ENCODE results near the gene CACTIN. TPM values are rescaled to one million over a fixed set of nuclear protein-coding genes. Genes with fewer than 3 reads are reported as not detected.
A peak's percentile ranks its signal among the peaks of the same experiment; 100 is the strongest.

CACTIN gene
- total and polyA plus RNA-seq, 8 donors: 6.8 to 27.2 (median 12.9) TPM

GRCh38 chr19:3577723-3578344 is 48.8 kb downstream of the CACTIN start:
- no peak for TF ChIP-seq CTCF (IDR thresholded peaks at IDR 0.05)

GRCh38 chr19:3576696-3577443 is 49.7 kb downstream of the CACTIN start:
- Histone ChIP-seq H3K4me1 (no peaks in the 10 kb centered on the region), H3K27me3 (no peaks in the 10 kb centered on the region), H3K9me3 (no peaks in the 10 kb centered on the region), H3K4me3 (peak overlapping the region in 1 of 4 donors; percentile 39), H3K36me3 (no peaks in the 10 kb centered on the region), H3K27ac (no peak overlapping the region)
- TF ChIP-seq CTCF (IDR thresholded peaks at IDR 0.05): no peak
- FAIRE-seq (no peak), DNase-seq (peak in 3 of 6 donors; percentile 35 to 75 (median 73)), ATAC-seq (peak in 3 of 4 donors; percentile 1 to 3 (median 1))
- intact Hi-C loops (cut with DNase I): no loop called here
- WGBS, 2 donors: 66 to 85% methylated on average over 58 to 72 of the region's 78 CpGs

More at GRCh38 chr19:3577723-3578344, 48.8 kb downstream of the CACTIN start:
- no peak overlapping the region for H3K27ac ChIP-seq
- H3K4me3 ChIP-seq: no peak overlapping the region
- ATAC-seq (no peak), FAIRE-seq (no peak), DNase-seq (peak in 2 of 6 donors; percentile 20 to 79)
- WGBS, 2 donors: 82 to 90% methylated on average over 46 to 60 of the region's 60 CpGs
- no peaks in the 10 kb centered on the region for H3K27me3 ChIP-seq
- intact Hi-C loops (cut with DNase I): no loop called here
- H3K4me1 ChIP-seq: no peaks in the 10 kb centered on the region
- H3K9me3 ChIP-seq: no peaks in the 10 kb centered on the region
- H3K36me3 ChIP-seq: no peaks in the 10 kb centered on the region

GRCh38 chr19:3575949-3576673 is 50.5 kb downstream of the CACTIN start:
- H3K4me1 ChIP-seq: no peaks in the 10 kb centered on the region
- H3K27me3 ChIP-seq: no peaks in the 10 kb centered on the region
- no peak for TF ChIP-seq CTCF (IDR thresholded peaks at IDR 0.05)
- peak overlapping the region in 1 of 4 donors; percentile 39 for H3K4me3 ChIP-seq
- no peak overlapping the region for H3K27ac ChIP-seq
- intact Hi-C loops (cut with DNase I): no loop called here
- no peak for ATAC-seq
- H3K9me3 ChIP-seq: no peaks in the 10 kb centered on the region
- H3K36me3 ChIP-seq: no peaks in the 10 kb centered on the region
- FAIRE-seq: no peak
- DNase-seq: peak in 2 of 6 donors; percentile 18 to 70
- 86 to 94% methylated on average over 26 to 29 of the region's 29 CpGs for WGBS, 2 donors

GRCh38 chr19:3575260-3575741 is 51.3 kb downstream of the CACTIN start:
- 88 to 90% methylated on average over 19 of the region's 19 CpGs for WGBS, 2 donors
- no peak for FAIRE-seq
- peak in 2 of 6 donors; percentile 12 to 50 for DNase-seq

More at GRCh38 chr19:3575260-3575741, 51.3 kb downstream of the CACTIN start:
- intact Hi-C loops (cut with DNase I): no loop called here
- no peak for TF ChIP-seq CTCF (IDR thresholded peaks at IDR 0.05)
- no peak for ATAC-seq
- Histone ChIP-seq H3K9me3 (no peaks in the 10 kb centered on the region), H3K4me3 (no peak overlapping the region), H3K36me3 (no peaks in the 10 kb centered on the region), H3K27ac (no peak overlapping the region), H3K4me1 (no peaks in the 10 kb centered on the region), H3K27me3 (no peaks in the 10 kb centered on the region)
